HEK293 (cell line): ENCODE measurements around the gene KCTD7.
"Not testable (repeated sequence)": the region's sequence is repeated elsewhere in the genome, so short reads cannot be mapped to it uniquely, and the experiment has no call there.

ENCODE experiments used
- CTCF ChIP-seq: fragments of 450-650 bp; formaldehyde crosslinking; IDR thresholded peaks from 2 replicates; pipeline ENCODE4 v1.5.1; 2016; ENCODE audit warnings: missing biosample characterization, missing genetic modification characterization
- MEIS1 ChIP-seq: sonication (generic); formaldehyde crosslinking; IDR thresholded peaks from 2 replicates; pipeline ENCODE4 v1.8.1; 2022; ENCODE audit warnings: missing genetic modification reagents, mild to moderate bottlenecking, borderline replicate concordance
- MYNN ChIP-seq: fragments of 450-650 bp; formaldehyde crosslinking; IDR thresholded peaks from 2 replicates; pipeline ENCODE4 v1.5.1; 2016; ENCODE audit warnings: missing biosample characterization, missing genetic modification characterization, borderline replicate concordance
- TCF7L2 ChIP-seq: IDR thresholded peaks from 2 replicates; pipeline ENCODE4 v1.6.1; 2011; ENCODE audit warnings: low read depth, mild to moderate bottlenecking, inconsistent platforms, low read length, moderate library complexity, borderline replicate concordance
- ZNF121 ChIP-seq: fragments of 450-650 bp; formaldehyde crosslinking; IDR thresholded peaks from 2 replicates; pipeline ENCODE4 v1.5.1; 2016; ENCODE audit warnings: missing biosample characterization, missing genetic modification characterization
- ZNF274 ChIP-seq, 2 experiments: fragments of 200-500 bp in 1 of 2; fragments of 450-650 bp in 1 of 2; sonication (Bioruptor generic) in 1 of 2; formaldehyde crosslinking in 1 of 2; IDR thresholded peaks; 2 replicates each; pipeline versions ENCODE4 v1.5.1 to v1.6.1; 2014 to 2016; ENCODE audit warnings: borderline replicate concordance in 1 of 2, inconsistent platforms in 1 of 2, low read length in 1 of 2, missing biosample characterization in 1 of 2, missing genetic modification characterization in 1 of 2
- ZNF785 ChIP-seq: fragments of 450-650 bp; formaldehyde crosslinking; IDR thresholded peaks from 2 replicates; pipeline ENCODE4 v1.5.1; 2016; ENCODE audit warnings: missing biosample characterization, missing genetic modification characterization

- TF ChIP-seq ZNF785 (tag by site-specific recombination); CTCF; MYNN (tag by site-specific recombination); ZNF121 (tag by site-specific recombination); ZNF274 (IDR thresholded peaks at IDR 0.05; ENCODE audit: low read length); ZNF274 (tag by site-specific recombination; IDR thresholded peaks at IDR 0.05; ENCODE audit: borderline replicate concordance); MEIS1 (CRISPR knock-in tag); TCF7L2: not testable (repeated sequence)
Observed at GRCh38 chr7:66582816-66583489, 45.7 kb upstream of the KCTD7 start.
